ENCODE data around the gene MLH1. TPM values are rescaled to one million over a fixed set of nuclear protein-coding genes. Genes with fewer than 3 reads are reported as not detected.
"Not testable (repeated sequence)": the region's sequence is repeated elsewhere in the genome, so short reads cannot be mapped to it uniquely, and the experiment has no call there.

MLH1 gene
- total RNA-seq, 4 donors from 2014 or later: 27.9 to 59.0 (median 36.3) TPM

DNA sequence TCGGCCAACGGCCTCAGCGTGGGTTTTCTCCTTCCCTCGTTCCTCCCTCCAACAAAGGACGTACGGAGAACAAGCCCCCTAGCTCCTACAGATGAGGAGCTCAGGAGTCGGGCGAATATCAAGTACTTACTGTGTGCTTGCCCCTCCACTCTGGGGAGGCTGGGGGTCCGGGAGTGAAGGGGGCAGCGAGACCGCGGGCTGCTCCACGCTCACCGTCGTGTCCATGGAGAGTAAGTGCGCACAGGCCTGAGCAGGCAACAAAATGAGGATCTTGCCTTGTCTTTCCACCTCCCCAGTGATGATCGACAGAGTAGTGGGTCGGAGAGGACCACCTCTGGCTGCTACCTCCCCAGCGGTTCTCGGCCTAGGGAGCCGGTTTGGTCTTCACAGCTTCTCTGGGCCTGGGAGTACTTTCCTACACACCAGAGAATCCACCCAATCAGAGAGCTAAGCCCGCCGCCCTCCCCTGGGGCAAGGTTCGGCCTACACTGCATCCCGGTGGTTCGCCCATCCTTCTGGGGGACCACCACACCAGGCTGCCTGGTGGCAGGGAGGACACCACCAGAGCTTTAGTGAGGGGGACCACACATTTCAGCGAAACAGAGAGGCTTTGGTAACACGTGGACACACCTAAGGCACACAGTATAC, 47.9 kb upstream of the MLH1 start:
- intact Hi-C loops (cut with DNase I): no loop called here
- peaks cover 5 to 41% (median 27%) of the 10 kb centered on the region in 4 donors for H3K4me1 ChIP-seq
- no peaks in the 10 kb centered on the region for H3K36me3 ChIP-seq
- TF ChIP-seq POLR2AphosphoS5 (IDR thresholded peaks at IDR 0.05) (no peak), EP300 (IDR thresholded peaks at IDR 0.05) (no peak), POLR2A (IDR thresholded peaks at IDR 0.05; ENCODE audit: low read depth) (no peak)
- TF ChIP-seq, protein P1, sequence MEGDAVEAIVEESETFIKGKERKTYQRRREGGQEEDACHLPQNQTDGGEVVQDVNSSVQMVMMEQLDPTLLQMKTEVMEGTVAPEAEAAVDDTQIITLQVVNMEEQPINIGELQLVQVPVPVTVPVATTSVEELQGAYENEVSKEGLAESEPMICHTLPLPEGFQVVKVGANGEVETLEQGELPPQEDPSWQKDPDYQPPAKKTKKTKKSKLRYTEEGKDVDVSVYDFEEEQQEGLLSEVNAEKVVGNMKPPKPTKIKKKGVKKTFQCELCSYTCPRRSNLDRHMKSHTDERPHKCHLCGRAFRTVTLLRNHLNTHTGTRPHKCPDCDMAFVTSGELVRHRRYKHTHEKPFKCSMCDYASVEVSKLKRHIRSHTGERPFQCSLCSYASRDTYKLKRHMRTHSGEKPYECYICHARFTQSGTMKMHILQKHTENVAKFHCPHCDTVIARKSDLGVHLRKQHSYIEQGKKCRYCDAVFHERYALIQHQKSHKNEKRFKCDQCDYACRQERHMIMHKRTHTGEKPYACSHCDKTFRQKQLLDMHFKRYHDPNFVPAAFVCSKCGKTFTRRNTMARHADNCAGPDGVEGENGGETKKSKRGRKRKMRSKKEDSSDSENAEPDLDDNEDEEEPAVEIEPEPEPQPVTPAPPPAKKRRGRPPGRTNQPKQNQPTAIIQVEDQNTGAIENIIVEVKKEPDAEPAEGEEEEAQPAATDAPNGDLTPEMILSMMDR (IDR thresholded peaks at IDR 0.05): no peak
- H3K27ac ChIP-seq (replicated peaks in 1 of 4): peak overlapping the region in 3 of 4 donors; percentile 78 to 80 (median 79)
- H3K4me3 ChIP-seq: peak overlapping the region; percentile 66 to 91 (median 80)
- no peaks in the 10 kb centered on the region for H3K27me3 ChIP-seq
- WGBS: 82% methylated on average over 21 of the region's 28 CpGs
- DNase-seq (ENCODE audit: extremely low spot score): no peak
- H3K9me3 ChIP-seq: peaks cover 0 to 18% (median 7%) of the 10 kb centered on the region in 4 donors

DNA sequence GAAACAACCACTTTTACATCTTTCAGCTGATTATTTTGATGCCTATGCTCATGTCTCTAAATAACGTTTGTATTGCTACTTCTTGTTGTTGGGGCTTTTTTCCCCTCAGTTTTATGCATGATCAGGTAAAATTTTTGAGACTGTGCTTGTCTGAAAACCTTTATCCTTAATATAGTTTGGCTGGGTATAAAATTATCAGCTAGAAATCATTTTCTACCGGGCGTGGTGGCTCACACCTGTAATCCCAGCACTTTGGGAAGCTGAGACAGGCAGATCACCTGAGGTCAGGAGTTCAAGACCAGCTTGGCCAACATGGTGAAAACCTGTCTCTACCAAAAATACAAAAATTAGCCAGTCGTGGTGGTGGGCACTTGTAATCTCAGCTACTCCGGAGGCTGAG, 45.5 kb upstream of the MLH1 start:
- DNase-seq (ENCODE audit: extremely low spot score); H3K27me3 ChIP-seq; H3K36me3 ChIP-seq; H3K4me3 ChIP-seq; H3K27ac ChIP-seq (replicated peaks in 1 of 4); intact Hi-C loops (cut with DNase I): not testable (repeated sequence)
- 89% methylated on average over 5 of the region's 5 CpGs for WGBS
- peaks cover 5 to 29% (median 15%) of the 10 kb centered on the region in 4 donors for H3K4me1 ChIP-seq
- H3K9me3 ChIP-seq: peaks cover 0 to 18% (median 7%) of the 10 kb centered on the region in 4 donors

DNA sequence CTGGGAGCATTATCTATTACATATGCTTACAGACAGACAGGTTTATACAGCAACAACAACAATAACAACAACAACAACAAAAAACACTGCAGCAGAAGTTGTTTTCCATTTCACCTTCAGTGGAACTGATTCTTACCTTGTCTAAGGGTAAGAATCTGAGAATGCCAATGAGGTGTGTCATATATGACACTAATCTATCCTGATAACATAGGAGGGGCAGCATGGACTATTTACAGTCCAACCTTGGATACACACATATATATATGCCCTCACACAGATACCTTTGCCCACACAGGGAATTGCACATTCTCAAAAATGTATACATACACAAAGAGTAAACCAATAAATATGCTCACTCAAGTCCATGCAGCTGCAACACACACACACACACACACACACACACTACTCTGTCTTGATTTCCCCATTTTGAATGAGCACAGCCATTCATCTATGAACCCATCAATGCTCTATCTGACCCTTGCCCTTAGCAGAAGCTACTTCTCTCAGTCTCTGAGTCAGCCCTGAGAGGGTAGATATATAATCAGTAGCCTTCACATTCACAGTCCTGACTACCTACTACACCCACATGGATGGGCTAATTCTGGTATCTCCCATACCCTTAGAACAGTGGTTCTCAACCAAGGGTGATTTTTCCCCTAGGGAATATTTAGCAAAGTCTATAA, 38.7 kb upstream of the MLH1 start:
- TF ChIP-seq POLR2AphosphoS5 (IDR thresholded peaks at IDR 0.05): no peak
- TF ChIP-seq EP300 (IDR thresholded peaks at IDR 0.05): no peak
- no peak for TF ChIP-seq POLR2A (IDR thresholded peaks at IDR 0.05; ENCODE audit: low read depth)
- TF ChIP-seq, protein P1 (IDR thresholded peaks at IDR 0.05): no peak
- no peaks in the 10 kb centered on the region for H3K9me3 ChIP-seq
- H3K27ac ChIP-seq (replicated peaks in 1 of 4): no peak overlapping the region
- DNase-seq (ENCODE audit: extremely low spot score): no peak
- H3K36me3 ChIP-seq: no peaks in the 10 kb centered on the region
- intact Hi-C loops (cut with DNase I): loop anchor here (5.0 kb wide), 1 partner anchor 222 kb away; no protein-coding TSS in a partner anchor
- H3K4me3 ChIP-seq: no peak overlapping the region
- no peaks in the 10 kb centered on the region for H3K27me3 ChIP-seq
- peaks cover 0 to 8% (median 6%) of the 10 kb centered on the region in 4 donors for H3K4me1 ChIP-seq

DNA sequence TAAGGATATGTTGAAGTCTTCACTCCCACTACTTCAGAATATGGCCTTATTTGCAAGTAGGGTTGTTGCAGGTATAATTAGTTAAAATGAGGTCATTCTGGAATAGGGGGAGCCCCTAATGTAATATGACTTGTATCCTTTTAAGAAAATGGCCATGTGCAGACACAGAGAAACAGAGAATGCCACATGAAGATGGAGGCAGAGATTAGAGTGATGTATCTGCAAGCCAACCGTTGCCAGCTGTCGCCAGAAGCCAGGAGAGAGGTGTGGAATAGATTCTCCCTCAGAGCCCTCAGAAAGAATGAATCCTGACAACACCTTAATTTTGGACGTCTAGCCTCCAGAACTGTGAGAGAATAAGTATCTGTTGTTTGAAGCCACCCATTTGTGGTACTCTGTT, 37.2 kb upstream of the MLH1 start:
- Histone ChIP-seq H3K36me3 (no peaks in the 10 kb centered on the region), H3K4me1 (peaks cover 0 to 8% (median 6%) of the 10 kb centered on the region in 4 donors), H3K27me3 (no peaks in the 10 kb centered on the region), H3K27ac (replicated peaks in 1 of 4) (no peak overlapping the region), H3K4me3 (no peak overlapping the region), H3K9me3 (no peaks in the 10 kb centered on the region)
- 85% methylated on average over 3 of the region's 3 CpGs for WGBS
- TF ChIP-seq POLR2A (IDR thresholded peaks at IDR 0.05; ENCODE audit: low read depth): no peak
- no peak for TF ChIP-seq EP300 (IDR thresholded peaks at IDR 0.05)
- TF ChIP-seq, protein P1 (IDR thresholded peaks at IDR 0.05): no peak
- TF ChIP-seq POLR2AphosphoS5 (IDR thresholded peaks at IDR 0.05): no peak
- intact Hi-C loops (cut with DNase I): loop anchor here (5.0 kb wide), 1 partner anchor 224 kb away; no protein-coding TSS in a partner anchor
- DNase-seq (ENCODE audit: extremely low spot score): no peak

- Histone ChIP-seq H3K9me3 (no peaks in the 10 kb centered on the region), H3K27ac (replicated peaks in 1 of 4) (no peak overlapping the region), H3K27me3 (no peaks in the 10 kb centered on the region), H3K4me3 (no peak overlapping the region), H3K36me3 (no peaks in the 10 kb centered on the region), H3K4me1 (peaks cover 0 to 8% (median 6%) of the 10 kb centered on the region in 4 donors)
- intact Hi-C loops (cut with DNase I): loop anchor here (5.0 kb wide), 1 partner anchor 225 kb away; no protein-coding TSS in a partner anchor
- TF ChIP-seq POLR2A (IDR thresholded peaks at IDR 0.05; ENCODE audit: low read depth) (no peak), EP300 (IDR thresholded peaks at IDR 0.05) (no peak), POLR2AphosphoS5 (IDR thresholded peaks at IDR 0.05) (no peak)
- TF ChIP-seq, protein P1 (IDR thresholded peaks at IDR 0.05): no peak
- no peak for DNase-seq (ENCODE audit: extremely low spot score)
- 87% methylated on average over 1 of the region's 1 CpG for WGBS
These were observed 36.3 kb upstream of the MLH1 start for GRCh38 chr3:36957063-36957462.
